Measurements from ENCODE around the gene ADAMTS2.

ADAMTS2 gene

DNA sequence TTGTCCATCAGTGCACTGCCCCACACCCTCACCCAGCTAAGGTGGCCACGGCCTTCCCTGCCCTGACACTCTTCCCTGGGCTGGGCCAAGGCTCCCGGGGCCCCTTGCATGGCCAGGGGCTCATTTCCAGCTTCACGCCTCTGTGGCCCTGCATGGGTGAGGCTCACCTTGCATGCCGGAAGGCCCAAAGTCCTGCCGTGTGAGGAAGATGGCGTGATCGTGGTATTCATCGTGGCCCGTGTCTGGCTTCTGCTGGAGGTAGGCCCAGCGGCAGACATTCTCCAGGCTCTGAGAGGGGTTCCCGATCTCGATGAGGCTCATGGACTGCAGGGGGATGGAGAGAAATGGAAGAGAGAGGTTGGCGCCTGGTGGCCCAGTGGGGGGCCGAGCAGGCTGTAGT is 186.7 kb downstream of the ADAMTS2 start:
- no peak for DNase-seq

DNA sequence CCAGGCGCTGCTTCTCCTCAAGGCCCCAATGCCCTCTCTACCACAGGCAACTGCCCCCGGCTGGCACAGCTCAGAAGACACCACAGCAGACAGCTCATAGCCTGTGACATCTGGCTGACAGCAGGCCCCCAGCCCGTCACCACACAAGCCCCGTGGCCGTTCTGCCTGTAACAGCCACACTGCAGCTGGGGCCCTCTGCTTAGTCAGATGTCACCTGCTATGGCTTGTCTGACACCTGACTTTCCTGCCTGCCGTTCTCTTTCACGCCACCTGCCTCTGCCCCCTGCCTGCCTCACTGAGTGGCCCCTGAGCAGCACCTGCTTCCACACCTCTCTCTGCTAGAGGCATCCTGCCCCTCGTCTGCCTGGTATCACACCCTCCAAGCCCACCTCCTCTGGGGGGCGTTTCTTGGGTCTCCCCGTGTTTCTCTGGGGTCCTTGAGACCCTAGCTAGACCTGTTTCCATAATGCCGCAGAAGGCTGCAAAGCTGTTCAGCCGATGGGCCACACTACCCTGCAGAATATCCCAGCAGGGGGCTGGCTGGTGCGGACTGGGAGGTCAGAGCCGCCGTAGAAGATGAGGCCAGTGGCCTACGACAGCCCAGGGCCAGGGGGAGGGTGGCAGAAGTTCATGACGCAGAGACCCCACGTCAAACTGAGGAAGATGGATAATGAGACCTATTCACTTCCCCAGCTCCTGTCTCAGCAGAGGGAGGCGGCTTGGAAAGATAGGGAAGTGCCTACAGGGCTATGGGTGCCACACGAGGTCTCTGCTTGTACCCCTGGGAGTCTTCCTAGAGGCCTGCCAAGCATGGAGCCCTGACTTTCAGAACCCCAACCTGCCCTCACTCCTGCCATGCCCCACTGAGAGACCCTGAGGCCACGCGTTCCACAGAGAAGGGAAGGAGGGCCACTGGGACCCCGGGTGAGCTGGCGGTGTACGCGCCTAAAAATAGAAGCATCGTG is 190.0 kb downstream of the ADAMTS2 start:
- Histone ChIP-seq H3K4me2 (ENCODE audit: low read length) (no peak overlapping the region), H3K4ac (ENCODE audit: low read depth, low read length) (no peak overlapping the region), H2BK12ac (ENCODE audit: low read length) (no peak overlapping the region), H3K14ac (ENCODE audit: low read length) (no peak overlapping the region), H2AFZ (ENCODE audit: insufficient read depth, low read length, poor library complexity) (no peak overlapping the region), H4K91ac (ENCODE audit: low read depth, low read length) (no peak overlapping the region), H4K12ac (ENCODE audit: low read depth, low read length) (no peak overlapping the region), H3K79me2 (ENCODE audit: control insufficient read depth, insufficient read depth, low read length, poor library complexity) (no peaks in the 10 kb centered on the region), H4K8ac (ENCODE audit: low read depth, low read length) (no peak overlapping the region), H3K9ac (ENCODE audit: low read length) (no peak overlapping the region), H3K23ac (ENCODE audit: low read length) (no peak overlapping the region), H2BK5ac (ENCODE audit: low read depth, low read length, poor library complexity) (no peak overlapping the region), H3K79me1 (ENCODE audit: low read length) (no peaks in the 10 kb centered on the region), H3K36me3 (ENCODE audit: control insufficient read depth in 1 of 2, insufficient read depth in 2 of 2, low read length in 2 of 2) (peaks cover 31 to 44% of the 10 kb centered on the region in 2 experiments), H3K27me3 (ENCODE audit: insufficient read depth, low read length) (no peaks in the 10 kb centered on the region), H3K4me3 (ENCODE audit: low read depth, low read length) (no peak overlapping the region), H3K27ac (ENCODE audit: low read depth, low read length) (no peak overlapping the region), H3K4me1 (ENCODE audit: control insufficient read depth in 1 of 2, insufficient read depth in 2 of 2, low read length in 2 of 2) (no peaks in the 10 kb centered on the region), H2BK120ac (ENCODE audit: insufficient read depth, low read length, poor library complexity) (no peak overlapping the region), H2AK5ac (ENCODE audit: low read length) (no peak overlapping the region), H3K9me3 (ENCODE audit: insufficient read depth, low read depth, low read length) (peaks cover 9% of the 10 kb centered on the region), H3K18ac (ENCODE audit: low read length) (no peak overlapping the region)
- no peak for DNase-seq
- no CpG with 5 or more reads among the region's 27 CpGs for WGBS (ENCODE audit: extremely low coverage, insufficient coverage, insufficient read length)

More for the DNA sequence above, 186.7 kb downstream of the ADAMTS2 start:
- H3K4me1 ChIP-seq (ENCODE audit: control insufficient read depth in 1 of 2, insufficient read depth in 2 of 2, low read length in 2 of 2), result no peaks in the 10 kb centered on the region
- no peak overlapping the region for H2AK5ac ChIP-seq (ENCODE audit: low read length)
- H3K14ac ChIP-seq (ENCODE audit: low read length), result no peak overlapping the region
- H3K27ac ChIP-seq (ENCODE audit: low read depth, low read length), result no peak overlapping the region
- H2AFZ ChIP-seq (ENCODE audit: insufficient read depth, low read length, poor library complexity), result no peak overlapping the region
- no peak overlapping the region for H2BK120ac ChIP-seq (ENCODE audit: insufficient read depth, low read length, poor library complexity)
- no peak overlapping the region for H3K4me3 ChIP-seq (ENCODE audit: low read depth, low read length)
- H3K79me1 ChIP-seq (ENCODE audit: low read length), result no peaks in the 10 kb centered on the region
- no peaks in the 10 kb centered on the region for H3K79me2 ChIP-seq (ENCODE audit: control insufficient read depth, insufficient read depth, low read length, poor library complexity)
- H3K4me2 ChIP-seq (ENCODE audit: low read length), result no peak overlapping the region
- H2BK5ac ChIP-seq (ENCODE audit: low read depth, low read length, poor library complexity), result no peak overlapping the region
- H2BK12ac ChIP-seq (ENCODE audit: low read length), result no peak overlapping the region
- H4K12ac ChIP-seq (ENCODE audit: low read depth, low read length), result no peak overlapping the region
- H3K9ac ChIP-seq (ENCODE audit: low read length), result no peak overlapping the region
- no CpG with 5 or more reads among the region's 14 CpGs for WGBS (ENCODE audit: extremely low coverage, insufficient coverage, insufficient read length)
- no peak overlapping the region for H4K91ac ChIP-seq (ENCODE audit: low read depth, low read length)
- no peak overlapping the region for H3K18ac ChIP-seq (ENCODE audit: low read length)
- no peak overlapping the region for H4K8ac ChIP-seq (ENCODE audit: low read depth, low read length)
- no peak overlapping the region for H3K4ac ChIP-seq (ENCODE audit: low read depth, low read length)
- H3K36me3 ChIP-seq (ENCODE audit: control insufficient read depth in 1 of 2, insufficient read depth in 2 of 2, low read length in 2 of 2), result peaks cover 22 to 27% of the 10 kb centered on the region in 2 experiments
- H3K27me3 ChIP-seq (ENCODE audit: insufficient read depth, low read length), result no peaks in the 10 kb centered on the region
- peaks cover 17% of the 10 kb centered on the region for H3K9me3 ChIP-seq (ENCODE audit: insufficient read depth, low read depth, low read length)
- H3K23ac ChIP-seq (ENCODE audit: low read length), result no peak overlapping the region

DNA sequence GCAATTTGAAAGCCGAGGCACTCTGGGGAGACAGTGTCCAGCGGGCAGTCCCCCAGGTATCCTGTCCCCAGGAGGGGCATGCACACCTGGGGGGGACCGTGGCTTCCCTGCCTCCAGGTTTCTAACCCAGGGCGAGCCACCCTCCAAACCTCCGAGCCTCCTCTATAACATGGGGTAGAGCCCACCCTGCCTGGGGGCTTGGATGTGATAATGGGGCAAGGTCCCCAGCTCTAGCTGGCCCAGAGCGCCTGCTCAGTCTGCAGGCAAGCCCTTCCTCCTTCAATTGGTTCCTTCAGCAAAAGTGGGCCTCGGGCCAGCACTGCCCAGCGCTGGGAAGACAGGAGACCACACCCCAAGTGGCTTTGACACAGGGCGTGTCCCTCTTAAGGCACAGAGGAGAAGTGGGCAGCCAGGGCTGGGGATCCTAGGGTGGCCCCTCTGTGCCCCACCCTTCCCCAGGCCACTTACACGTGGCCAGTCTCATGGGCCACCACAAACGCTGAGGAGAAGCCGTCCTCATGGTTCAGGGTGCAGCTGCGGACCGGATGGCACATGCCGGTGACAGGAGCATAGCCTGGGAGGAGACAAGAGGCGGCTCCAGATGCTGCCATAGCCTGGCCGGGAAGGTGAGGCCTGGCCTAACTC is 190.8 kb downstream of the ADAMTS2 start:
- Histone ChIP-seq H3K9me3 (ENCODE audit: insufficient read depth, low read depth, low read length) (peaks cover 9% of the 10 kb centered on the region), H3K27me3 (ENCODE audit: insufficient read depth, low read length) (no peaks in the 10 kb centered on the region), H3K79me1 (ENCODE audit: low read length) (no peaks in the 10 kb centered on the region), H3K27ac (ENCODE audit: low read depth, low read length) (no peak overlapping the region), H3K14ac (ENCODE audit: low read length) (no peak overlapping the region), H2BK5ac (ENCODE audit: low read depth, low read length, poor library complexity) (no peak overlapping the region), H4K8ac (ENCODE audit: low read depth, low read length) (no peak overlapping the region), H2AK5ac (ENCODE audit: low read length) (no peak overlapping the region), H4K12ac (ENCODE audit: low read depth, low read length) (no peak overlapping the region), H2AFZ (ENCODE audit: insufficient read depth, low read length, poor library complexity) (no peak overlapping the region), H3K18ac (ENCODE audit: low read length) (no peak overlapping the region), H4K91ac (ENCODE audit: low read depth, low read length) (no peak overlapping the region), H3K4me2 (ENCODE audit: low read length) (no peak overlapping the region), H2BK120ac (ENCODE audit: insufficient read depth, low read length, poor library complexity) (no peak overlapping the region), H3K9ac (ENCODE audit: low read length) (no peak overlapping the region), H3K36me3 (ENCODE audit: control insufficient read depth in 1 of 2, insufficient read depth in 2 of 2, low read length in 2 of 2) (peaks cover 31 to 45% of the 10 kb centered on the region in 2 experiments), H3K79me2 (ENCODE audit: control insufficient read depth, insufficient read depth, low read length, poor library complexity) (no peaks in the 10 kb centered on the region), H3K4ac (ENCODE audit: low read depth, low read length) (no peak overlapping the region), H3K4me1 (ENCODE audit: control insufficient read depth in 1 of 2, insufficient read depth in 2 of 2, low read length in 2 of 2) (no peaks in the 10 kb centered on the region), H3K23ac (ENCODE audit: low read length) (no peak overlapping the region), H2BK12ac (ENCODE audit: low read length) (no peak overlapping the region), H3K4me3 (ENCODE audit: low read depth, low read length) (no peak overlapping the region)
- no CpG with 5 or more reads among the region's 17 CpGs for WGBS (ENCODE audit: extremely low coverage, insufficient coverage, insufficient read length)
- no peak for DNase-seq

DNA sequence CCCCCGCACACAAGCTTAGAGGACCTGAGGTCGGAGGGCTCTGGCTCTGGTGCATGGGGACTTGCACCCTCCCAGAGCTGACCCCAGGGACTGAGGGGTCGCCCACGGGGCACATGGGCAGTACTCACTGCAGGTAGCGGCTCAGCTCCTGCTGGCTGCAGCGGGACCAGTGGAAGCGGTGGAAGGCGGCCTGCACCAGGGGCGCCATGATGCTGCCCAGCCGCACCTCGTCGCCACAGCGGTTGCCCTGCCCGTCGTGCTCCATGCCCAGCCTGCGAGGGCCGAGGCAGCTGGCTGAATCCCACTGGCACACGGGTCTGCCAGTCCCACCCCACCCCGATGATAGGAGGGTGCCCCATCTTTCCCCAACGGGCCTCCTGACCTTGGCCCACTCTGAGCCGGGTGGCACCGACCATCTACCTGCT is 191.3 kb downstream of the ADAMTS2 start:
- no peak overlapping the region for H2BK12ac ChIP-seq (ENCODE audit: low read length)
- H3K79me2 ChIP-seq (ENCODE audit: control insufficient read depth, insufficient read depth, low read length, poor library complexity), result no peaks in the 10 kb centered on the region
- no peaks in the 10 kb centered on the region for H3K79me1 ChIP-seq (ENCODE audit: low read length)
- H2AFZ ChIP-seq (ENCODE audit: insufficient read depth, low read length, poor library complexity), result no peak overlapping the region
- no peaks in the 10 kb centered on the region for H3K27me3 ChIP-seq (ENCODE audit: insufficient read depth, low read length)
- H3K36me3 ChIP-seq (ENCODE audit: control insufficient read depth in 1 of 2, insufficient read depth in 2 of 2, low read length in 2 of 2), result peaks cover 35 to 49% of the 10 kb centered on the region in 2 experiments
- H3K23ac ChIP-seq (ENCODE audit: low read length), result no peak overlapping the region
- H4K8ac ChIP-seq (ENCODE audit: low read depth, low read length), result no peak overlapping the region
- H2BK5ac ChIP-seq (ENCODE audit: low read depth, low read length, poor library complexity), result no peak overlapping the region
- H4K12ac ChIP-seq (ENCODE audit: low read depth, low read length), result no peak overlapping the region
- H3K9me3 ChIP-seq (ENCODE audit: insufficient read depth, low read depth, low read length), result peaks cover 9% of the 10 kb centered on the region
- no peak overlapping the region for H3K9ac ChIP-seq (ENCODE audit: low read length)
- no peak overlapping the region for H2AK5ac ChIP-seq (ENCODE audit: low read length)
- H3K14ac ChIP-seq (ENCODE audit: low read length), result no peak overlapping the region
- H3K18ac ChIP-seq (ENCODE audit: low read length), result no peak overlapping the region
- H2BK120ac ChIP-seq (ENCODE audit: insufficient read depth, low read length, poor library complexity), result no peak overlapping the region
- H3K4me1 ChIP-seq (ENCODE audit: control insufficient read depth in 1 of 2, insufficient read depth in 2 of 2, low read length in 2 of 2), result no peaks in the 10 kb centered on the region
- no peak overlapping the region for H3K4me3 ChIP-seq (ENCODE audit: low read depth, low read length)
- WGBS (ENCODE audit: extremely low coverage, insufficient coverage, insufficient read length), result no CpG with 5 or more reads among the region's 22 CpGs
- no peak overlapping the region for H3K27ac ChIP-seq (ENCODE audit: low read depth, low read length)
- no peak overlapping the region for H3K4ac ChIP-seq (ENCODE audit: low read depth, low read length)
- no peak for DNase-seq
- no peak overlapping the region for H3K4me2 ChIP-seq (ENCODE audit: low read length)
- H4K91ac ChIP-seq (ENCODE audit: low read depth, low read length), result no peak overlapping the region
